Activated CD4-positive, alpha-beta T cell treated with anti-CD3 and anti-CD28 coated beads, Interleukin-10, Interleukin-2, amounts not matched to agents 100 ng/mL and 50 ng/mL, durations not matched to agents 16 hours and 8 hours (primary cell): ENCODE data around the gene SORCS2.

ENCODE experiments used
- DNase-seq: peaks from one replicate; pipeline ENCODE4 v3.0.0-alpha.2; 2020

The SORCS2 gene

DNA sequence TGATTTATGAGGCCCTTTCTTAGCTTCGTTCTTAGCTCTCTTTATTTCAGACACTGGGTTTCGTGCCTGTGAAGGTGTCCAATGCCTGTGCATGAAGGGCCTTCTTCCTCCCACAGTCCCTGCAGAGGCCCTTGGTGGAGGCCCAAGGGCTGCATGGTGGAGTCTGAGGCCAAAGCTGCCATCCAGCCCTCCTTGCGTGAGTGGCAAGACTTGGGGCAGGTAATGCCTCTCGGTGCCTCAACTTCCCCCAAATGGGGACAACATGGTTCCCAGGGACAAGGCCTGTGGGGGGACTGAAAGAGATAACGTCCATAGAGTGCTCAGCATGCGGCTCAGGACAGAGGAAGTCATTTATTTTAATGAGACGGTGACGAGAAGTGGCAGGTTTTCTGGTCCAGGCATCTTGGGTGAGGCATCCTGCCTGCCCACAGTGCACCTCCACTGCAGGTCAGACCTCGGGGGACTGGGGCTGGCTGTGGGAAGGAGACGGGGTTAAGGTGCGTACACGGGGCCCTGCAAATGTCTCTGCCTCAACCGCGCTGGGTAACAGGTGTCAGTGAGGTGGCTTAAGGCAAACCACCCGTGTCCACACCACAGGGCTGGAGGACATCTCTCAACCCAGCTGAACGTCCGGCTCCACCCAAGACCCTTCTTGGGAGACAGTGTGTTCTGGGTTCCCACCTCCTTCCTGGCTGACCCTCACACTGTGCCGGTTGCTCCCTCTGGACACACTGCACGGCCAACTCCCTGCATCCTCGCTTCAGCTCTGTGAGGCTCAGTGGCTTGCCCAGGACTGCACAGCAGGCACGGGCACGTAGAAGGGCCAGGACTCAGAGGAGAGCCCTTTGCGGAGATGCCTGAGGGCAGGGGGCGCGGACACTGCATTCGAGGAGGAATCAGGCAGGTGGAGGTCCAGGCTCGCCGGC lies 191.9 kb downstream of the SORCS2 start:
- DNase-seq = no peak

- no peak for DNase-seq
These were observed 192.9 kb downstream of the SORCS2 start for GRCh38 chr4:7384929-7385890.

- DNase-seq = no peak
These were observed 195.6 kb downstream of the SORCS2 start for GRCh38 chr4:7387925-7388324.

DNA sequence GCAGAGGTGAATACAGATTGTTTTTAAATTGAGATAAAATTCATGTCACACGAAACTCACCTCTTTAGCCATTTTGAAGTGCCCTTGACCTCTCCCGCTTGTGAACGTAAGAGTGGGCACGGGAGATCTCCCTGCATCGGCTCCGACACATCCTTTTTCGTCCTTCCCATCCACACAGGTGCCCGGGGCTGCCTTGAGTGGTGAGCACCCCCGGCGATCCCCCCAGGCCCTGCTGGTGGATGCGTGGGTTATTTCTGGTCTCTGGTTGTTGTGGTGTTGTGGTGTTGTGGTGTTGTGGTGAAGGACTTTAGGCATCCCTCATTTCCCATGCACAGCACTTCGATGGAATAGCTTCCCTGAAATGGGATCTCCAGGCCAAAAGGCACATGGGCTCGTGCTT lies 196.3 kb downstream of the SORCS2 start:
- no peak for DNase-seq

GRCh38 chr4:7389101-7389701 lies 196.9 kb downstream of the SORCS2 start:
- DNase-seq = no peak

- DNase-seq = no peak
These were observed 197.4 kb downstream of the SORCS2 start for GRCh38 chr4:7389719-7390118.

DNA sequence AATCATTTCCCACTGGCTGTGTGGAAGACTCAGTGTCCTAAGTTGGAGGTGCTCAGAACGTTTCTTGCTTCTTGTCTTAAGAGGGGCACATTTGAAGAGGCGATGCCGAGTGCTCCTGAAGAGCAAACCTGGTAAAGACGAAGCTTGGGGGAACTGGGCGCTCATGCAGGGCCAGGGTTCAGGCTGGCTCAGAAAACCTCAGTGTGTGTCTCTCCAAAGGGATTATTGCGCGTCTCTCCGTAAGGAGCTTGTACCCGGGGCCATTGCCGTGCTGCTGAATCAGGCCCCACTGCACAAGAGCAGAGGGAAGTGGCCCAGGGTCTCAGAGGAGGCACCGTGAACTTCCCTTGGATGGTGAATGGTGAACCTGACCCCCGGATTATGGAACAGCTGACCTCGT lies 198.0 kb downstream of the SORCS2 start:
- DNase-seq = no peak

GRCh38 chr4:7390906-7391636 lies 198.7 kb downstream of the SORCS2 start:
- DNase-seq = no peak

GRCh38 chr4:7391637-7392437 lies 199.5 kb downstream of the SORCS2 start:
- DNase-seq = no peak

DNA sequence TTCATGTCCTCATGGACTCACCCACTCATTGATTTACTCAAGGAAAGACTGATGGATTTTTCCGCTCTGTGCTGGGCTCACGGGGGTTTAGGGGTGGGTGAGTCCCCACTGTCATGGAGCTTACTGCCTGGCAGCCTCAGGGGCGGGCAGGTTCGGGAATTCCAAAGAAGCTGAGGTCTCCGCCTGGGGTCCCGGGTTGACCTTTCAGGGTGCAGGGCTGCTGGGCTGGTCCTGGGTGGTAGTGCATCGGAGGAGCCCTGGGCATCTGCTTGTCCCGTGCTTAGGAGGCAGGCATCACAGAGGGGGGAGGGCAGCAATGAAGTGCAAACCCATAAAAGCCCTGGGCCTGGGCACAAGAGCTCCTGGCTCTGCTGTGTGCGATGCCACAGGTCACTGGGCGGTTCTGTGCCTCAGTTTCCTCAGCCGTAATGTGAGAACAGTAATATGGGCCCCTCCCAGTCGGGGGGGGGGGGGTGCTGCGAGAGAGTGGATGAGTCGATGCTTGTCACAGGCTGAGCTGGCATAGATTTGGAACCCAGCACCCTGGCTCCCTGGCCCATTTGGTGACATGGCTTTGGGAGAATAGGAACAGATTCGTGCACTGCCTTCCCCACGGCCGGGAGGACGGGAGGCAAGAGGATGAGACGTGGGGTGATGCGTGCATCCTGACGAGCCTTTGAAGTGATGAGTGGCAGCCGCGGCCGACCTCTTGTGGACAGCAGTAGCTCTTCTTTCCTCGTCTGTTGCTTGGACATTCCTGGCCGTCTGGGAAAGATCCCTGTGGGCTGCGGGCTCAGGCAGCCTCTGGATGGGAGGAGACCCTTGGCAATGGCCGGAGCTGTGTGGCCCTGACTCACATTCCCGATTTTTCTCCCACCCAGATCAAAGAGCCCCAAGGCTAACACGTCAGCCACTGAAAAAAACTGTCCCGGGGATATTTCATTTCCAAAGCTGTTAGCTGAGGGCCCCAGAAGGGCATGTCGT lies 200.4 kb downstream of the SORCS2 start:
- DNase-seq = no peak

GRCh38 chr4:7393601-7394575 lies 201.6 kb downstream of the SORCS2 start:
- DNase-seq = no peak

GRCh38 chr4:7394681-7395451 lies 202.5 kb downstream of the SORCS2 start:
- DNase-seq = no peak

- no peak for DNase-seq
These were observed 203.3 kb downstream of the SORCS2 start for GRCh38 chr4:7395645-7396044.

DNA sequence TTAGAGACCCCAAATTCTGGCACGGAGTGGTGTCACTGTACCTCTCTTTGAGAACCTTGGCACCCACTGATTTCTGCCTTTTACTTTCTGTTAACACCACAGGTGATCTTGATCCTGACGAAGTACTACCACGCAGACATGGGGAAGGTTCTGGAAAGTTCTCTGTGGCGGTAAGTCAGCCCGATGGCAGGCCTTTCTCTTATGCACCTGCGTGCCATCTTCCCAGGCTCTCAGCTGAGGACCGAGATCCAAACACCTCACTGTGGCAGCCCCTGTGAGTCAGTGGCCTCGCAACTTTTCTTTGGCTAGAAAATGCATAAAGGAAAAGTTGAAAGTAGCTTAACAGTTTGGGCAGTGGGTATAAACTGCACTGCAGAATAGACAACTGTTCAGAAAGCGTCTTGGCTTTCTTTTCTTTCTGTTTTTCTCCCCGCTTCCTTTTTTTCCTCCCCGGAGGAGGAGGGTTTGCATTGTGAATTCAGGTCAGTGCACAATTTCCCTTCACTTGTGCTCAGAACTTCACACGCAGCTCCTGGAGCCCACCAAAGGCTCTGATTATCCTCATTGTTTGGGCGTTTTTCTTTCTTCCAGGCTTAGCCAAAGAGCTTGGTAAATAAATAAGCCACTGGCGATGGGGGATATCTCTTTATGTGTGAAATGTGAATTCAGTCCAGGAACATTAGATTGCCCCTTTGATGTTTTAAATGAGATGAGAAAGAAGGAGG lies 204.0 kb downstream of the SORCS2 start:
- no peak for DNase-seq

DNA sequence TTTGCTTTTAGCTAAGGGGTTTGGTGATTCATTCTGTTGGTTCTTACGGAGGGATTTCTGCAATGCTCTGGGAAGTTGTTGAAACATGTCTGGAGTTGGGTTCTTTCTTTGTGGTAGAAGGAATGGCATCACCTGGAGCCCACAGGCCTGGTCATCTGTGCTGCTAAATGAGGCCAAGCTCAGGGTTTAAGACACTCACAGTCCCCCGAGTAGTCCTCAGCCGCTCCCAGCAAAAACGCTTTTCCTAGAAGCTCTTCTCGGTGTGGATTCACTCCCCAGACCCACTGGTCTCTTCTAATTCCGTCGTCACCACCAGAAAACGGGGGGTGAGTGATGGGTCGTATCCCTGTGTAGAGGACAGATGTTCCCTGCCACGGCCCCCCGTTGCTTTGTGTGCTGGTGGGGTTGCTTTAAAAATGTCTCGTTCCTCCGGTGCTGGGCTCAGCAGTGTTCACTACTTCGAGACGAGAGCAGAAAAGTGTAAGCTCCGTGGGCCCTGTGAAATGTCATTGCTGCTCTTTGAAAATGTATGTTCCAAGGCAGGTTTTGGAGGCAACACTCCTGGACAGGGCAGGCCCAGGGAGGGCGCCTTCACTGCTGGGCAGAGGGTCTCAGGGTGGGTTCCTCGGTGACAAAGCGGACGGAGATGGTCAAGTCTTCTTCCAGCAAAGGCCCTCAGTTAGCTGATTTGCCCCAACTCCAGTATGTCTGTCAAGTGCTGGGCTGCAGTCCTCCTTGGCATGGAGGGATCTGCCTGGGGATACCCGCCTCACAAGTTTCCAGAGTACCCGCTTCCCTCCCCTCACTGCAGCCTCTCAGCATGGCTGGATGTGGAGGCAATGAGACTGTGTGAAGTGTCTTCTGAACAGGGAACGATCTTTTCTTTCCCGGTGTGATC lies 205.1 kb downstream of the SORCS2 start:
- no peak for DNase-seq

- no peak for DNase-seq
These were observed 205.7 kb downstream of the SORCS2 start for GRCh38 chr4:7398104-7398423.
